HG03139 (cell line): ENCODE measurements around the gene SRPK1.
A peak's percentile ranks its signal among the peaks of the same experiment; 100 is the strongest.
"Not testable (repeated sequence)": the region's sequence is repeated elsewhere in the genome, so short reads cannot be mapped to it uniquely, and the experiment has no call there.

Source experiments
- ATAC-seq: cut with Tn5 transposase; IDR thresholded peaks from one replicate; pipeline ENCODE4 v1.9.1; 2021; ENCODE audit not compliant: unreplicated experiment

The SRPK1 gene

DNA sequence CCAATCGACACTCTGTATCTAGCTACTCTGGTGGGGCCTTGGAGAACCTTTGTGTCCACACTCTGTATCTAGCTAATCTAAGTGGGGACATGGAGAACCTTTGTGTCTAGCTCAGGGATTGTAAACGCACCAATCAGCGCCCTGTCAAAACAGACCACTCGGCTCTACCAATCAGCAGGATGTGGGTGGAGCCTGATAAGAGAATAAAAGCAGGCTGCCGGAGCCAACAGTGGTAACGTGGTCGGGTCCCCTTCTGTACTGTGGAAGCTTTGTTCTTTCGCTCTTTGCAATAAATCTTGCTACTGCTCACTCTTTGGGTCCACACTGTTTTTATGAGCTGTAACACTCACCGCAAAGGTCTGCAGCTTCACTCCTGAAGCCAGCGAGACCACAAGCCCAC is 11.0 kb upstream of the SRPK1 start:
- ATAC-seq = not testable (repeated sequence)

DNA sequence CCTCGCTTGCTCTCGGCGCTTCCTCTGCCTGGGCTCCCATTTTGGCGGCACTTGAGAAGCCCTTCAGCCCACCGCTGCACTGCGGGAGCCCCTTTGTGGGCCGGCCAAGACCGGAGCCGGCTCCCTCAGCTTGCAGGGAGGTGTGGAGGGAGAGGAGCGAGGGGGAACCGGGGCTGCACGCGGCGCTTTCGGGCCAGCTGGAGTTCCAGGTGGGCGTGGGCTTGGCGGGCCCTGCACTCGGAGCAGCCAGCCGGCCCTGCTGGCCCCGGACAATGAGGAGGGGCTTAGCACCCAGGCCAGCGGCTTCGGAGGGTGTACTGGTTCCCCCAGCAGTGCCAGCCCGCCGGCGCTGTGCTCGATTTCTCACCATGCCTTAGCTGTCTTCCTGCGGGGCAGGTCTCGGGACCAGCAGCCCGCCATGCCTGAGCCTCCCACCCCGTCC is 10.2 kb upstream of the SRPK1 start:
- no peak for ATAC-seq

DNA sequence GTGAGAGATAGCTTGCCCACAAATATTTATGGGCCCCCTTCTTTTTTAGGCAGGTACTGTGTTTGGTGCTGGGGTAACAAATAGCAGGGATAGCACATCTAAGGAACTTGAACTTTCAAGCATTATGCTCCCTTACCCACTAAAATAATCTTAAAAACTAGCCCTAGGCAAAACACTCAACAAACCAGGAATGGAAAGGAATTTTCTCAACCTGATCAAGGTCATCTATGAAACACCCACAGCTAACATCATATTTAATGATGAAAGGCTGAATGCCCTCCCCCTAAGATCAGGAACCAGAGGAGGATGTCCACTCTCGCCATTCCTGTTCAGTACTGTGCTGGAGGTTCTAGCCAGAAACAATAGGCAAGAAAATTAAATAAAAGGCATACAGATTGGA is 8.7 kb upstream of the SRPK1 start:
- no peak for ATAC-seq

DNA sequence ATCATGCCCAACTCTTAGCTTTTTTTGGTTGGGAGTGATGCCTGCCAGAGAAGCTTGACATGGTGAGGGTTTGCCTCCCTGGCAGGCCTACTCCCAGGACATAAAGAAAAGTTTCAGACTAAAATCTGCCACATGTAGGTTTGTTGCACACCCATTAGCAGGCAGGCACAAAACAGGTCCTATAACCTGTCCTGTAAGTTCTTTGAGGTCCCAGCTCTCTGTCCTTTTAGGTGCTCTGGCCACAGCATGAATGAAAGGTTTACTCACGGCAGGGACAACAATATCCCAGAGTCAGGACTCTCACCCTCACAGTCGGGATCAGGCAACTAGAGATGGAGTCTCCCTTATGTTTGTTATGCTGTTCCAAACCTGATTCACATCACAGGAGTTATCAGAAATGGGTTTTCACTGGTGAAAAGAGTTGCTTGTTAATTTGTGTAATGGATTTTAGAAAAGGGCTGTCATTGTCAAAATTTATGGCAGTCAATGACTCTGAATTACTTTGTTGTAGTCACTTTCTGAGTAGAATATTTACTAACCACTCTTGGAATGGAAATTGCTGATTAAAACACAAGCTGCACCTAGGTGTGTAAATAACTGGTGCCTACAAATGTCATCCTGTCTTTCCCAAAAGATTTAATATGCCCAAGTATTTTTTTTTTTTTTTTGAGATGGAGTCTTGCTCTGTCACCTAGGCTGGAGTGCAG is 5.8 kb upstream of the SRPK1 start:
- ATAC-seq = no peak

DNA sequence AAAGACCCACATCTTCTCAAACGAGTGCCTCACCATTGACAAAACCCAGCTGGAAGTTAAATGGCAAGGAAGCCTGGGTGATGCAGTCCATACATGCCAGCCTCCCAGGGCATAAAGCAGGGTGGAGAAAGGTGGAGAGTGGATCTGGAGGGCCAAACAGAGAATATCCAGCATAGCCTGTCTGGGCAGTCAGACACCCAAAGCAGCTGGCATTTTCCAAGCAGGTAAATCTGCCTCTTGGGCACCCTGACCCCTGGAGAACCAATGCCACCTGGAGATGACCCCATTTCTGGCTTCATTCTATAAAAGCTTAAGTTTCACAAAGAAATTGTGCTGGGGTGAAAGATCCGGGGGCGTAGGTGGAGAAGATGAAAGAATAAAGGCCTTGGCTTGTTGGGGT is 5.1 kb upstream of the SRPK1 start:
- ATAC-seq = no peak

DNA sequence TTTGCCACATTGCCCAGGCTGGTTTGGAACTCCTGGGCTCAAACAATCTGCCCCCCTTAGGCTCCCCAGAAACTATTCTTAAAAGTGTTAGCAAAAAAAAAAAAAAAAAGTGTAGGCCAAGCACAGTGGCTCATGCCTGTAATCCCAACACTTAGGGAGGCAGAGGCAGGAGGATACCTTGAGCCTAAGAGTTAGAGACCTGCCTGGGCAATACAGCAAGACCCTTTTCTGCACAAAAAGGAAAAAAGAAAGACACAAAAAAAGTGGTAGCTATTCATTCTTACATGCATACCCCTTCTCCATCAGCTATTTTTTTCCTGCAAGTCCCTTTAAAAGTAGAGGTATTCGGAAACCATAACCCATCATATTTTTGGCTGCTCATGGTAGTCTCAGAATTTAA is 3.2 kb upstream of the SRPK1 start:
- ATAC-seq = no peak

DNA sequence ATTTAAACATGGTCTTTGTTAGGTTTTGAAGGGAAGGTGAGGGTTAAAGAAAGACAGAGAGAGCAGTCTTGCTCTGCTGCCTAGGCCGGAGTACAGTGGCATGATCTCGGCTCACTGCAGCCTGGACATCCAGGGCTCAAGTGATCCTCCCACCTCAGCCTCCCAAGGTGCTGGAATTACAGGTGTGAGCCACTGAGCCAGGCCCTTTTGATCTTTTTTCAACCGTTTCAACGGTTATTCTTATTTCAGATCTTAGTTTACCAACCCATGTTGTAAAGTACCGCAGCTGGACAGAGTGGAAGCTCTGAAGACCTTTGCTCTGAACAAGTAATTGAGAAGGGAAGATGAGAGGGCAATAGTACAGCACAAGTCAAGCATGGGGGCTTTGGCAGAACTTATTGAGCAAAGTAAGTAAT is 1.2 kb upstream of the SRPK1 start:
- no peak for ATAC-seq

DNA sequence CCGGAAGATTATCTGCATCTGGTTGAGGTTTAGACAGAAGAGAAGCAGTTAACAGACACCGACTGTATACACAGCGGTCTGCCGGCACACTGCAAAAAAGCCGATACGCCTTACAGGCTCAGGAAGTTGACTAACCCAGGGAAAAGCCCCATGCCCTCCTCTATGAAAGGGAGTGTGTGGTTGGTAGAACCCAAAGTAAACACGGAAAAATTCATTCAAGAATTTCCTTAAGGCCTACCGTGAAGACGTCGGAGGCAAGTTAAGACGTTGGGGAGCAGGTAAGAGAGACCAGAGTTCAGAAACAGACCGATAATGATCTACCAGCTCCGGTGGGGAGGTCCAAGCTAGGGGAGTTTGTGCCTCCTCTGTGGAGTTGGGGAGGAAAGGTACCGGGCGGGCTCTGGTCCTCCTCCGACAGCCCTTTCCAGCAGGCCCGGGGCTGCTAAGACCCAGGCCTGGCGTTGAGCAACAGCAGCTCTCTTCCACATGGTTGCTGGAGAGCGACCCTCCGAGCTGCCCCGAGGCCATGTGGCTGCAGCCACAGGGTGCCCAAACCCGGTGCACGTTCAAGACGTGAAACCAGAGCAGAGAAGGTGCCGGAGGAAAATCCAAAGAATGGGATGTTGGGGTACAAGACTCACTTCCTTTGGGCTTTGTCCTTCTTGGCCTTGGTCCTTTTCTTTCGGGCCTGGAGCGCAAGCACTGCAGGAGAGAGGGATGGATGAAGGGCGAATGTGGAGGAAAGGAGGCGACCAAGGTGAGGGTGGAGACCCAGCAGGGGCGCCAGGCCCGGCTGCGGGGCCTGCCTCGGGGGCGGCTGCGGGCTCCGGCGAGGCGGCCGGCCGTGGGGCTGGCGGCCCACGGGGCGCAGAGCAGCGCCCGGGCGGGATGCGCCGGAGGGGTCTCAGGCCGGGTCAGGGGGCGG is 809 bp downstream of the SRPK1 start:
- peak; percentile 27 for ATAC-seq

DNA sequence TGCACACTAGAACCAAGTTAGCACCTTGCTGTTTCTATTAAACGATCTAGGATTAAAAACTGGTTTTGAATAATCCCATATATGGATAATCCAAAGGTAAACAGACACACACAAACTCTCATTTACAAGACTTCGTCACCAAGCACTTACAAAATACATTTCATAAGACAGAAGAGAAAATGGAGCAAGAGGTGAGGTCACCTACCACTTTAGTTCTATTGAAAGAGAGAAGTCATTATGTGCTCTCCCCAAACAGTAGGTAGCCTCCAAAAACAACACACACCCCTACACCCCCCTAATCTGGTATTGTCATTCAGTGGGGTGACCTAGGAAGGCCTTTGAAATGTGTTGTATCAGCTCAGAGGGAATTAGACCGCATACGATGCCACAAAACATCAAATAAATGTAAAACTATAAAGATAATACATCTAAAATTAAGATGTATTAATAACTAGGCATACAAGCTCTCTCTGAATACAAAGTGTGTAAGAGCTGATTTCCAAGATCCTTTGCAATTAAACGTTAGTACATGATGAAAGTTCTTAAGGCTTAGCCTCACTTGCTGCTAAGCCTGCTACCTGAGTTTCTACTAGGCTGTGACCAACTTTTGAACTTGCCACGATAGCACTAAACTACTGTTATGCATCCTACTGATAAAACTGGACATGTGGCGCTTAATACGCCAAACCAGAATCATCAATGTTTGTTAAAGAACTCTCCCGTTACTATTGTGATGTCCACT is 1.6 kb downstream of the SRPK1 start:
- ATAC-seq = no peak

DNA sequence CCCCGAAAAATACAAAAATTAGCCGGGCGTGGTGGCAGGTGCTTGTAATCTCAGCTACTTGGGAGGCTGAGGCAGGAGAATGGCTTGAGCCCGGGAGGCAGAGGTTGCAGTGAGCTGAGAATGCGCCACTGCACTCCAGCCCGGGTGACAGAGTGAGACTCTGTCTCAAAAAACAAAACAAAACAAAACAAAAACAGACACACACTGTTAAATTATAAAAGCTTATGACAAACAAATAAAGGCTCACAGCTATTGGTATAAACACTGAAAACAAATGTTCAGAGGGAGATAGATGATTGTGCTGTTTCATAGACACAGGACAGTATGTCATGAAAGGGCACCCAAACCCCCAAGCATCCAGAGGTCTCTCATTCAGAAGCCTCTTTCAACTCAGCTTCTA is 4.0 kb downstream of the SRPK1 start:
- ATAC-seq = not testable (repeated sequence)

DNA sequence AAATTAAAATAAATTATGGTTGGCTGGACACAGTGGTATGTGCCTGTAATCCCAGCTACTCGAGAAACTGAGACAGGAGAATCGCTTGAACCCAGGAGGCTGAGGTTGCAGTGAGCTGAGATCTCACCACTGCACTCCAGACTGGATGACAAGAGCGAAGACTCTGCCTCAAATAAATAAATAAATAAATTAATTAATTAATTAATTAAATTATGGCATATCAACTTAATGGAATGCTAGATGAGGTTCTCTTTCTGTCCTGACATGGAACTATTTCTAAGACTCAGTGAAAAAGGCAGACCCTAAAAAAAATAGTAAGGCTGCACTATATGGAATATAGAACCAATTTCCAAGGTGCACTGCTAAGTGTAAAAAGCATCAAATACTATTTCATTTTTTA is 4.8 kb downstream of the SRPK1 start:
- ATAC-seq = no peak

DNA sequence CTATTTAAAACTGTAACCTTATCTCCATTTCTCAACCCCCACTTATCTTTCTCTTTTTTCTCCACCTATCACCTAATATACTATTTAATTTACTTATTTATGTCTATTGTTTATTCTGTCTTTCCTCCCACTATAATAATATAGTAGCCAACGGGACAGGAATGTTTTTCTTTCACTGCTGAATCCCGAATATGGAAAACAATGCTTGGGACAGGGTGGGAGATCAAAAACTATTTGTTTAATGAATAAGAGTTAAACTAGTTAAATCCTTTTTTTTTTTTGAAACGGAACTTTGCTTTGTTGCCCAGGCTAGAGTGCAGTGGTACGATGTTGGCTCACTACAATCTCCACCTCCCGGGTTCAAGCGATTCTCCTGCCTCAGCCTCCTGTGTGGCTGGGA is 6.4 kb downstream of the SRPK1 start:
- no peak for ATAC-seq

DNA sequence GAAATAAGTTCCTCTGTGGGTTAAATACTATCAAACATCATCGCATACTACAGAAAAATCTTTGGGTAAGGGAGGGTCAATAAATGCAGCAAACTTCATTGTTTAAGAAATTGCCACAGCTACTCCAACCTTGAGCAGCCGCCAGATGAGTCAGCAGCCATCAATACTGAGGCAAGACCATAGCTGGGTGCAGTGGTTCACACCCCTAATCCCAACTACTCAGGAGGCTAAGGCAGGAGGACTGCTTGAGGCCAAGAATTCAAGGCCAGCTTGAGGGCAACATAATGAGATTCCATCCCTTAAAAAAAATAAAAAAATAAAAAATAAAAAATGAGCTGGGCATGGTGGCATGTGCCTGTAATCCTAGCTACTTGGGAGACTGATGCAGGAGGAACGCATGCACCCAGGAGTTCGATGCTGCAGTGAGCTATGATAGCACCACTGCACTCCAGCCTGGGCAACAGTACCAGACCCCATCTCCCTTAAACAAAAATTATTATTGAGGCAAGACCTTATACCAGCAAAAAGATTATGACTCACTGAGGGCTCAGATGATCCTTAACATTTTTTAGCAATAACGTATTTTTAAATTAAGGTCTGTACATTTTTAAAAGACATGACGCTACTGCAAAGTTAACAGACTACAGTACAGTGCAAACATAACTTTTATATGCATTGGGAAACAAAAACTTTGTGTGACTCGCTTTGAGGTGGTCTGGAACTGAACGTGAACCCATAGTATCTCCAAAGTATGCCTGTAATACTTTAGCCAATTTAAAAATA is 8.8 kb downstream of the SRPK1 start:
- ATAC-seq = no peak

DNA sequence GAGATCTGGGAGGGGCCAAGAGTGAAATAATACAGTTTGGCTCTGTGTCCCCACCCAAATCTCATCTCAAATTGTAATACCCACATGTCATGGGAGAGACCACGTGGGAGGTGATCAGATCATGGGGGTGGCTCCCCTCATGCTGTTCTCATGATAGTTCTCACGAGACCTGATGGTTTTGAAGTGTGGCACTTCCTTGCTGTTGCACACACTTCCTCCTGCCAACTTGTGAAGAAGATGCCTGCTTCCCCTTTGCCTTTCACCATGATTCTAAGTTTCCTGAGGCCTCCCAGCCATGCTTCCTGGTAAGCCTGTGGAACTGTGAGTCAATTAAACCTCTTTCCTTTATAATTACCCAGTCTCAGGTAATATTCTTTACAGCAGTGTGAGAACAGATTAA is 11.3 kb downstream of the SRPK1 start:
- not testable (repeated sequence) for ATAC-seq

DNA sequence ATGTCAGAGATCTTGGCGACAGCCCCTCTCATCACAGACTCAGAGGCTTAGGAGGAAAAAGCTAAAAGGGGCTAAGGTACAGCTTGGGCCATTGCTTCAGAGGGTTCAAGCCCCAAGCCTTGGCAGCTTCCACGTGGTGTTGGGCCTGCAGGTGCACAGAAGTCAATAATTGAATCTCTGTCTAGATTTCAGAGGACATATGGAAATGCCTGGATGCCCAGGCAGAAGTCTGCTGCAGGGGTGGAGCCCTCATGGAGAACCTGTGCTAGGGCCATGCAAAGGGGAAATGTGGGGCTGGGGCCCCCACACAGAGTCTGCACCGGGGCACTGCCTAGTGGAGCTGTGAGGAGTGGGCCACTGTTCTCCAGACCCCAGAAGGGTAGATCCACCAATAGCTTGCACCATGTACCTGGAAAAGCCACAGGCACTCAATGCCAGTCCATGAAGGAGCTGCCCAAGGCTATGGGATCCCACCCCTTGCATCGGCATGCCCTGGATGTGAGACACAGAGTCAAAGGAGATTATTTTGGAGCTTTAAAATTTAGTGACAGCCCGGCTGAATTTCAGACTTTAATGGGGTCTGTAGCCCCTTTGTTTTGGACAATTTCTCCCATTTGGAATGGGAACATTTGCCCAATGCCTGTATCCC is 12.0 kb downstream of the SRPK1 start:
- not testable (repeated sequence) for ATAC-seq

DNA sequence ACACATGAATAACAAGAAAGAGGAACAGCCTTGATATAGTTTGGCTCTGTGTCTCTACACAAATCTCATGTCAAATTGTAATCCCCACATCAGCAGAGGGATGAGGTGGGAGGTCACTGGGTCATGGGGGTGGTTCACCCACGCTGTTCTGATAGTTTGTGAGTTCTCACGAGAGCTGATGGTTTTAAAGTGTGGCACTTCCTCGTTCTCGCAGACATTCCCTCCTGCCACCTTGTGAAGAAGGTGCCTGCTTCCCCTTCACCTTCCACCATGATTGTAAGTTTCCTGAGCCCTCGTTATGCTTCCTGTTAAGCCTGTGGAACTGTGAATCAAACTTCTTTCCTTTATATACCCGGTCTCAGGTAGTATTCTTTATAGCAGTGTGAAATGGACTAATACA is 13.1 kb downstream of the SRPK1 start:
- no peak for ATAC-seq

DNA sequence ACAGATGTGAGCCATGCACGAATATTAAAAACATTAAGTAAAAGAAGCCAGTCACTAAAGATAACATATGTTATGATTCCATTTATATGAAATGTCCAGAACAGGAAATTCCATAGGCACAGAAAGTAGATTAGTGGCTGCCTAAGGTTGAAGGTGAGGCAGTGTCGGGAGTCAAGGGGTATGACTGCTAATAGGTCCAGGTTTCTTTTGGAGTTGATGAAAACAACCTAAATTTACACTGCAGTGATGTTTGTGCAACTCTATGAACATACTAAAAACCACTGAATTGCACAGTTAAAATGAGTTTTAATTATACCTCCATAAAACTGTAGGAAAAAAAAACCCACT is 14.4 kb downstream of the SRPK1 start:
- no peak for ATAC-seq

DNA sequence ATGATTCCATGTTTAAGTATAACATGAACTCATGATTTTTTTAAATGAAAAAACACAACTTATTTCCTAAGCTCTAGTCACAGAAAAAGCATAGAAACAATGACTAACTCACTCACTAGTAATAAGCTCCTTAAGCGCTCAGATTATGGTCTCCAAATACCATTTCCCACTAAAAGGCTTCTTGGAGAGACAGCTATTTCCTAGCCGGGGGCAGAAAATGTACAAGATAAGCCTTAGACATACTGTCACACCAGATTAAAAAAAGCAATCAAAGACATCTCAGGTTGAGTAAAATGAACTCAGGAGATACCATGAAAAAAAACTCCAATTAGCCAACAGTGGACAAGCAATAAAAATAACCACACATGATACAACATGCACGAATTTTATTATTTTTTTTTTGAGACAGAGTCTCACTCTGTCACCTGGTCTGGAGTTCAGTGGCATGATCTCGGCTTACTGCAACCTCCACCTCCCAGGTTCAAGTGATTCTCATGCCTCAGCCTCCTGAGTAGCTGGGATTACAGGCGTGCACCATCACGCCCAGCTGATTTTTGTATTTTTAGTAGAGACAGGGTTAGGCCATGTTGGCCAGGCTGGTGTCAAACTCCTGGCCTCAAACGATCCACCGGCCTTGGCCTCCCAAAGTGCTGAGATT is 14.9 kb downstream of the SRPK1 start:
- no peak for ATAC-seq

DNA sequence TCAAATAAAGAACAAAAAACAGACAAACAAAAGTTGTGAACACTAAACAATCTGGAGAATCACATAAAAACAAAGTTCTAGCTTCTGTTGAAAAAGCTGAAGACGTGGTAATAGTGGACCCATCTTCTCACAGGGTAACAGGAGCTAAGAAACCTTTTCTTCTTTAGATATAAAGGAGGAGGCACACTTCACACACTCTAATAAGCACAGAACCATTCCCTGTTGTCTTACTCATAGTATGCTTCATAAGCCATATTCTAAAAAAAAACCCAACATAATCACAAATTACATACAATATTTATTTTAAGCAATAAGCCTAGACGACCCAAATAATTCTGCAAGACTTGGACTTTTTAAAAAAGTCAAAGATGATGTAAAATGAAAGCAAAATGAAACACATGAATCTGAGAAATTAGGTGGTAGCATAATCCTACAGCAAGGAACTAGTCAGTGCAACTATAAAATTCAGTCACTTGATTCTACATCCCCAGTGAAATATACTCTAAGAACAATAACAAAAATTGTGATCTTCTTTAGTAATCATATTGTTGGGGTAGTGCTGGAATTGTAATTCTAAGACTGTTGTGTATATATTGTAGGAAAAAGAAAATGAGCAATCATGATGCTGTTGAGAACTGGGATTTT is 15.6 kb downstream of the SRPK1 start:
- no peak for ATAC-seq
